Raji (cell line): ENCODE data around the gene RERE.

Experiments
- POLR2A ChIP-seq: IDR thresholded peaks from 2 replicates; pipeline ENCODE4 v1.6.1; 2011; ENCODE audit warnings: low read depth, low read length, control low read depth; ENCODE audit not compliant: insufficient read depth

RERE gene

DNA sequence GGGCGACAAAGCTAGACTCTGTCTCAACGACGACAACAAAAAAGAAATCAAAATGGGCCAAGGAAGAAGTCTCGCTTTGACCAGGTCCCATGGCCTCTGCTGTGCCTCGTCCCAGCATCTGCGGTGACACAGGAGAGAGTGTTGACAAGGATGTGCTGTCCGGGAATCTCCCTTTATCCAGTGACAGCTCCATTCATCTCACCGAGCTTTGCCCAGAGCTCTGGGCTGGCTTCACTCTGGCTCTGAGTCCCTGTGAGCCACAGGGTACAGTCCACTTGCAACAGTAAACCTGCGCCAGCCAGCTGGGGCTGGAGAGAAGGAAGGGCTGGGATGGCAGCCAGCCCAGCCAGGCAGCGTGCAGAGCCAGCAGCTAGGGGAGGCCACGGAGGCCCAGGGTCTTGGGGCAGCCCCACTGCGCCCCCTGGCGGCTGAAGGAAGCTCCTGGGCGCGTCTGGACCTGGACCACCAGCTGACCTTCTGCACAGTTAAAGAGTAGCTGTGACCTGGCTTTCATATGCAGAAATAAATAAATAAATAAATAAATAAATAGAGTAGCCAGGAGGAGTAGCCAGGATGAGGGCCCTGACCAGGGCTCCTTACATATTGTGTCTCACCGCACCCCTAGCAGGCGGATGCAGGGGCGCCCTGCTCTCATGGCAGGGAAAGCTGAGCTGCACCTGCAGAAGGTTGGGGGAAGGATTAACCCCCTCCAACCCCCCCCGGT, 31.4 kb upstream of the RERE start:
- no peak for TF ChIP-seq POLR2A

GRCh38 chr1:8847990-8848389, 30.6 kb upstream of the RERE start:
- no peak for TF ChIP-seq POLR2A

DNA sequence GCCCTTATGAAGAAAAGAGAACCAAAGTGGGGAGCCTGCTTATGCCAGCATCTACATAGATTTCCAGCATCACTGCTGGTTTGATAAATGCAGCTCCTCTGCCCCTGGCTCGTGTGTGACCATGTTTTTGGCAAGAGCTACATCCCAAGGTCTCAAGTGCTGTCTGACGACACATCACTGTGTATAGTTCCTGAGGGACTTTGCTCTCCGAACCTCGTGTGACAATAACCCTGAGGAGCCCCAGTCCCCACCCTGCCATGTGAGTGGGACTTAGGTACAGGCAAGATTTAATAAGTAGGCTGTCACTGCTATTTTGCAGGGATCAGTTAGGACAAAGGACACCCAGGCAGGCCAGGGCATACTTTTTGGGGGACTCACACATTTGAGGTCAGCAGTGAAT, 28.8 kb upstream of the RERE start:
- TF ChIP-seq POLR2A: no peak

DNA sequence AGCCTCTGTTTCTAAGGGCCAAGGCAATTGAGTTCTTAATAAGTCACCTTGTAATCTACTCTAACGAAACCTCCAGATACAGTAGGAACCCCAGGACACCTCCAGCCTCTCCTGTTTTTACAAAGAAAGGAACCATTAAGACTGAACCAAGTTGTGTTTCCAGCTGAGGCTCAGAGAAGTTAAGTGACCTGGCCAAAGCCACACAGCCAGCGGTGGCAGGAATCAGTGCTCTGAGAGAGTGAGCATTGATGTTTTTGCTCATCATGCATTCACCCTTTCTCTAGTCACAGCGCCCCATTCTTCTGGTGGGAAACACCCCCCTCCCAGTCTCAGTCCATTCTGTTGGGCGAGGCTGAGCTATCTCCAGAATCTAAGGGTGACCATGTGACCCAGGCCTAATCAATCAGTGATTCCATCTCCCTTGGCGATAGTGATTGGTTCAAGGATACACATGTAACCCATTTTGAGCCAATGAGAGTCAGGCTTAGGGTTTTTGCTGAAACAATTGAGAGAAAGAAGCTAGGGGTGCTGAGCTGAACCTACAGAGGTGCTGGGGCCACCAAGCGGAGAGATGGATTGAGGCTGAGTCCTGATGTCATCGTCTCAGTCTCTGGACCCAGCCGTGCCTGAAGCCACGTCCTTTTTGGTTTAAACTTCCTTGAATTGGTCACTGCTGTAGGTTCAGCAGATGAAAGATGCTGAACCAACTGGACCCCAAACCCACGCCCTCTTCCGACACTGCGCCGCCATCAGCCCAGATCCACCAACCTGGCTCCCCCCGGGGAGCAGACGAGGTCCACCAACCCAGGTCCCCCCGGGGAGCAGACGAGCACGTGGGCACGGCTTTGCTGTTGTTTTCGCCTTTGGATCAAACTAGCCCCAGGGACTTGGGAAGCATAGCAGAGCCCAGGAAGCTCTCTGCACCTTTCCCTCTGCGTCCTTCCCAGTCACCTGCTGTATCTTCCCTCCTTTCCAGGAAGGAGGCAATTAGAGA, 28.0 kb upstream of the RERE start:
- TF ChIP-seq POLR2A: no peak

GRCh38 chr1:8844501-8845006, 27.1 kb upstream of the RERE start:
- no peak for TF ChIP-seq POLR2A

GRCh38 chr1:8841395-8841794, 24.0 kb upstream of the RERE start:
- no peak for TF ChIP-seq POLR2A

- no peak for TF ChIP-seq POLR2A
Measured at GRCh38 chr1:8839990-8840389, 22.6 kb upstream of the RERE start.

DNA sequence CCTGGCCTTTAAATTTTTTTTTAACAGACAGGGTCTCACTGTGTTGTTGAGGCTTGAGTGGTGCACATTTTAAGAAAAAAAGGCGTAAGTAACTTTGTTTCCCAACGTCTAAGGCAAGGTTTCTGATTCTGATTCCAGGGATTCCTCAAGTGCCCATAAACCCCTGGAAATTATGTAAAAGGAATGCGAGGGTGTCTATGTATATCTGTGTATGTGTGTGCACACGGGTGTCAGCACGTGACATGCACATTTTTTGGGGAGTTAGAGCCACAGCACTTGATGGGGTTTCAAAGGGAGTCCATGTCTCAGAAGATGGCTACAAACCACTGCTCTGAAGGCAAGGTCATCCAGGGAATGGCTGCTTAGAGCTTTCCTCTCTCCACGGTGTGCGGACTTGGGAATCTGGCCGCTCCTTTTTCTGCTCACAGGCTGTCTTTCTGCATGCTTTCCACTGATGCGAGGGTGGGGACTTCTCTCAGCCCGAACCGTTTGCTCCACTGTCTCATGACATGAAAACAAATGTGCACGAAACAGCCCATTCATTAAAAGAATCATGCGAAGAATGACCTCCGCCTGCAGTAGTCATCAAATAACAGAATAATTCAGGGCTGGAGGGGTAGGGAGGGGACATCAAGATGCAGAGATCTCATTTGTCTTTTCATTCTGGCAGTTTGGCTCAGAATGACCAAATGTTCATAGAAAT, 18.7 kb upstream of the RERE start:
- TF ChIP-seq POLR2A: no peak

GRCh38 chr1:8831340-8831739, 13.9 kb upstream of the RERE start:
- TF ChIP-seq POLR2A: no peak

DNA sequence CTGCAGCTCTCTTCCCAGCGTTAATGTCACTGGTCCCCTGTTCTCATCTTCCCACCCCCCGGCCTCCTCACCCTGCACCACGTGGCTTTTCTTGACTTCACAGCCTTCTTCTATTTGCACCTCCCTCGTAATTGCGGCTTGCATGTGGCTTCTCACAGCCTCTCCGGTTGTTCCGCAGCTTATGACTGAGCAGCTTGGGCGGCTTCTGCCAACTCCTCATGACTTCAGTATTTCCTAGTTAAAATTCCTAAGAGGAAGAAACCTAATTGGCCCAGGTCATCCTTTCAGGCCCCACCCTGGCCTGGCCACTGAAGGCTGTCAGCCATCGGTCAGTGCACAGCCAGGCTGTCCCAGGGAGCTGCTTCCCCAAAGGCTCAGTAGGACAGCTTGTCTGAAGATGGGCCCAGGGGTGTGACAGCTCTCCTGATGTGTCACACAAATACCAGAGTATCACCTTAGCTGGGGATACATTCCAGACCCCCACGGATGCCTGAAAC, 8.6 kb upstream of the RERE start:
- no peak for TF ChIP-seq POLR2A

- TF ChIP-seq POLR2A: no peak
Measured at GRCh38 chr1:8823295-8823664, 5.8 kb upstream of the RERE start.

DNA sequence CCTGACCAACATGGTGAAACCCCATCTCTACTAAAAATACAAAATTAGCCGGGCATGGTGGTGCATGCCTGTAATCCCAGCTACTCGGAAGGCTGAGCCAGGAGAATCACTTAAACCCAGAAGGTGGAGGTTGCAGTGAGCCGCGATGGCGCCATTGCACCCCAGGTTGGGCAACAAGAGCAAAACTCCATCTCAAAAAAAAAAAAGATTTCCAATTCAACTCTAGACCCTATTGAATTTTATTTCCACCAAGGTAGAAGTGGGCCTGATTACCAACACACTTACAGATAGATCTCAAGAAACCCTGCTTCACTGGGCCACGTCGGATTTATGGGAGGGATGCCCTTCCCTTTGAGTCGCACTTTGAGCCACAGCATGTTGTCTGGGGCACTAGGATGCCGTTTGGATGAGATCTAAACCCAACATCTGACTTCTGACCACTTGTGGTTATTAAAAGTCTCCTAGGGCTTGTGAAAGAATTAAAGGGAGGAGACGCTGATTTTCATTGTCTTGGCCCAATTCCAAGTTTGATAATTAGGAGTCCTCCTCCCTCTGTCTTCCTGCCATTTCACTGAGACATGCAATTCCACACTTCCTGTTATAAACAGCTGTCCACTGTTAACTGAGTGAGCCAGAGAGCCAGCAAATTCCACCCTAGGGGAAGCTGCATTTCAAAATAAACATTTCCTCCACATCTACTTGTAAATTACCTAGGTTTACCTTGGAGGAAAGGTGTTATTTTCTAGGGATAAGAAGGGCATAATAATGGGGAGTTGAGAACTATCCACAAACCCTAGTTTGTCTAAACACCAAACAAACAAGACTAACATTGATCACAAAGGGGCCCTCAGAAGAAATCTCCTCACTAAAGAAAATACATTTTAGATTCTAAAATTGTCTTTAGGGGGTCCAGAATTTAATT, 5.2 kb upstream of the RERE start:
- no peak for TF ChIP-seq POLR2A

GRCh38 chr1:8821084-8821483, 3.6 kb upstream of the RERE start:
- no peak for TF ChIP-seq POLR2A

GRCh38 chr1:8818325-8818775, 910 bp upstream of the RERE start:
- no peak for TF ChIP-seq POLR2A
